Measurements from ENCODE around the gene CATSPERZ.

Gene CATSPERZ

DNA sequence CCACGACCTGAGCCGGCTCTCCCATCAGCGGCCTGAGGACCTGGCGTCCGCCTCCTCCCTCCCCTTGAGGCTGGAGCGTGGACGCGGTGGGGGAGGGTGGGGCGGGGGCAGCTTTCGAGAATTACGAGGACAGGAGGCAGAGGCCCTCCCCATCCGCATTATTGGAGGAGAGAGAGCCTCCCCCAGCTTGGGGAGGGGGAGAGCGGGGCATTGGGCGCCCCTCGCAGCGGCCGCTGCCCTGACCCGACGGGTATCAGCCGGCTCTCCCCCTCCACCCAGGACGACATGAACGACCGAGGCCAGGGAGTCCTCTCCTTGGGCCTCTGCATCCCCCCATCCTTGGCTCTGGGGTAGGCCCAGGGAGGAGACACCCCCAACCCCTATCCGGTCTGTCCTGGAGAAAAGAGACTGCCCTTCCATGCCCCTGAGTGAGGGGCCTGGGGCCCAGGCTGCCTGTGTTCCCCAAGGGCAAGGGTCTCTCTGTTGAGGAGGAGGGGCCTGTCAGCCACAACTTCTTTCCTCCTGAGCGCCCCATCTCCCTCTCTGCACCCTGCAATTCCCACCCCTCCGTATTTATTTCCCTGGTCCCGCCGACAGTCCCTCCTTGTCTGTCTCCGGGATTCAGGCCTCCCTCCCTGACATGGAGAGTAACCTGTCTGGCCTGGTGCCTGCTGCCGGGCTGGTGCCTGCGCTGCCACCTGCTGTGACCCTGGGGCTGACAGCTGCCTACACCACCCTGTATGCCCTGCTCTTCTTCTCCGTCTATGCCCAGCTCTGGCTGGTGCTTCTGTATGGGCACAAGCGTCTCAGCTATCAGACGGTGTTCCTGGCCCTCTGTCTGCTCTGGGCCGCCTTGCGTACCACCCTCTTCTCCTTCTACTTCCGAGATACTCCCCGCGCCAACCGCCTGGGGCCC, 14.0 kb upstream of the CATSPERZ start:
- peak; percentile 73 for DNase-seq

DNA sequence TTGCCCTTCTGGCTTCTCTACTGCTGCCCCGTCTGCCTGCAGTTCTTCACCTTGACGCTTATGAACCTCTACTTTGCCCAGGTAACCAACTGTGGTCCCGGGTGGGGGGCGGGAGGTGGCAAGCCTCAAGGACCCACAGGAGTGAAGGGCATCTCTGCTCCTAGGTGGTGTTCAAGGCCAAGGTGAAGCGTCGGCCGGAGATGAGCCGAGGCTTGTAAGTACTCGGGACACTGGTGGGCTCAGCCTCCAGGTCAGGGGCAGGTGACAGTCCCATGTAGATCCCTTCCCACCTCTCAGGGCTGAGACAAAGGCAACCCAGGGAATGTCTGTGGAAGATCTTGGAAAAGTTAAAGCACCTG, 13.4 kb upstream of the CATSPERZ start:
- DNase-seq: no peak

DNA sequence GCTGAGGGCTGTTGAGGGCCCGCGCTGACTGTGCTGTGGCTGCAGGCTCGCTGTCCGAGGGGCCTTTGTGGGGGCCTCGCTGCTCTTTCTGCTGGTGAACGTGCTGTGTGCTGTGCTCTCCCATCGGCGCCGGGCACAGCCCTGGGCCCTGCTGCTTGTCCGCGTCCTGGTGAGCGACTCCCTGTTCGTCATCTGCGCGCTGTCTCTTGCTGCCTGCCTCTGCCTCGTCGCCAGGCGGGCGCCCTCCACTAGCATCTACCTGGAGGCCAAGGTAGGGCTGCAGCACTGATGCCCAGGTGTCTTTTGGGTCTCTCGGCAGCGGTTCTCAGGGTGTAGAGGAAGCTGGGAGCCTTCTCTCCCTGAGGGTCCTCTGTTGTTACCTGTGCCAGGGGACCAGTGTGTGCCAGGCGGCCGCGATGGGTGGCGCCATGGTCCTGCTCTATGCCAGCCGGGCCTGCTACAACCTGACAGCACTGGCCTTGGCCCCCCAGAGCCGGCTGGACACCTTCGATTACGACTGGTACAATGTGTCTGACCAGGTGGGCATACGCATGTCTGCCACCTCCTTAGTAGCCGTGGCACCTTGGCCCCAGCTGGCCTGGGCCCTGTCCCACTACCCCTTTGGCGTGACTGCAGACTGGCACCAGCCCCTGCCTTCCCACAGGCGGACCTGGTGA, 12.3 kb upstream of the CATSPERZ start:
- DNase-seq: no peak

DNA sequence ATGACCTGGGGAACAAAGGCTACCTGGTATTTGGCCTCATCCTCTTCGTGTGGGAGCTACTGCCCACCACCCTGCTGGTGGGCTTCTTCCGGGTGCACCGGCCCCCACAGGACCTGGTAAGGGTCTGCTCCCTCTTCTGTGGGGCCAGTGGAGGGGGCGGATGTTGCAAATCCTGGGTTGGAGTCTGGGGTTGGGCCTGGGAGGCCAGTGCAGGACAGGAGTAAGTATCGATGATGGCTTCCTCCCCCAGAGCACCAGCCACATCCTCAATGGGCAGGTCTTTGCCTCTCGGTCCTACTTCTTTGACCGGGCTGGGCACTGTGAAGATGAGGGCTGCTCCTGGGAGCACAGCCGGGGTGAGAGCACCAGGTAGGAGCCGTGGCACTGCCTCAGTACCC, 11.8 kb upstream of the CATSPERZ start:
- no peak for DNase-seq

DNA sequence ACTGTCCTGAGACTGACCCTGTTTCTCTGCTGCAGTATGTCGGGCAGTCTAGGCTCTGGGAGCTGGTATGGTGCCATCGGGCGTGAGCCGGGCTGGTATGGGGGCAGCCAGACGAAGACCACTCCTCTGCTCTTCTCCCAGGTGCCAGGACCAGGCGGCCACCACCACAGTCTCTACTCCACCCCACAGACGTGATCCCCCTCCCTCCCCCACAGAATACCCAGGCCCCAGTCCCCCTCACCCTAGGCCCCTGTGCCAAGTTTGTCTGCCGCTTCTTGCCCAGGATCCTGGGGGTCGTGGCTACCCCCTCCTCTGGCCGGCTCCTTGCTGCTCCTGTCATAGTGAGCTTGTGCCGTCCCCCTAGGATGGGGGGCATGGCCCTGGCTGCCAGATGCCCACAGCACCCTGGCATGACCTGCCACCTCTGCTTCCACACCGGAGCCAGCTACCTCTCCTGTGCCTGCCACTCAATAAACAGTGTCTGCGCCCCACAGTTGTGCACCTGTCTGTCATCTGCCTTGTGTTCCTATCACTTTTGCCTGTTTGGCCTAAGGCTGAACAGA, 11.1 kb upstream of the CATSPERZ start:
- DNase-seq: no peak

DNA sequence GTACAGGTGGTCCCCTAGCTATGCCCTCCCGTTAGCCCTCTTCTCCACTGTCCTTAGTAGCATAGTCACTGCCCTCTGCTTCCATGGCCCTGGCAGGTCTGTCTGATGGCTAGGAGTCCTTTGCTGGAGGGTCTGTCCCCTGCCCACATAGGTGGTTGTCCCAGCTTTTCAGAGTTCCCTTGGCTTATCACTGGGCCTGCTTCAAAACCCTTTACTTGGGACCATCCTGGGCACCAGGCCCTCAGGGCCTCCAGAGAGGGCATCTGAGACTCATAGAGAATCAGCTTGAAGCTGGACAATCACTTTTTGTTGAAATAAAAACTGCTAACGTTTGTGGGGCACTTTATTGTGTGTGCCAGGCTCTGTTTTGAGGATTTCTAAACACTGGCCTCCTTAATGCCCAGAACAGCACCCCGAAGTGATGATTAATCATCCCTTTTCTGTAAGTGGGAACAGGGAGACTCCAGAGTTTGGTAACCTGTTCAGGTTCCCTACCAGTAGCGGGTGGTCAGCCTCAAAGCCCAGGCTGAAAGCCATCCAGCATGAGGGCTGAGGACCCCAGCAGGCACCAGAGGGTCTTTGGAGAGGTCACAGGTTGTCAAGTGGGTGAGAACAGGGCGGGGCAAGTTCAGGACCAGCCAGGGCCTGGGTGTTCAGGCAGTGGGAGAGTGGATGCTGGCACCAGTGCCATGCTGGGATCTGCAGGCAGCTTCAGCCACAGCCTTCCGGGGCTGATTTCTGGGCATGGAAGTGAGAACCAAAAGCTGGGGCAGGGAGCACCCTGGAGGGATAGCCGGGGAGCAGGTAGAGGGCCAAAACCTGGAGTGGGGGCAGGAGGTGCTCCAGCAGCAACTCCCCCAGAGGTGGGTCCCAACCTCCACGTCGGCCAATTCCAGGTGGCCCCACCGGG, 9.6 kb upstream of the CATSPERZ start:
- no peak for DNase-seq

DNA sequence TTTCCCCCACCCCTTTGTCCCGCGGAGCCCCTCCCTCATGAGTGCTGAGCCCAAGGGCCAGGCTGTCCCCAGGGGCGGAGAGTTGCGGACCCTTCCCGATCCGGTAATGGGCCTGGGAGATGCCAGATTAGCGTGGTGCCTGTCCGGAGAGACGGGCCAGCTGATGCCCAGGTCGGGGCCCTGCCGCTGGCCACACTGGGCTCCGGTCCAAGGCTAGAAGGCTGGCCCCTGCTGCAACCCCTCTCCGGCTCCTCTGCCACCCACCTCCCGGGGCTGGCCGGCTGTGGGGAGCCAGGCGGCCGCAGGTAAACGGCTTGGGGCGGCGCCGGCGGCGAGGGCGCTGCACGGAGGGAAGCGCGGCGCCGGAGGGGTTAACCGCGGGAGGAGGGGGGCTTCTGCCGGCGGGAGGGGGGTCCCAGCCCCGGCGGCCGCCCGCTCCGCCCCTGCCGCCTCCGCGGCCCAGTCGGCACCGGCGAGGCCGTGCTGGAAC, 8.9 kb upstream of the CATSPERZ start, which contains the start of gene KCNK4:
Gene KCNK4, plus strand, starts transcription at position 41 of the 490 bp plus-strand sequence. CDS start 1,717 bp downstream, outside the sequence.
- DNase-seq: no peak

DNA sequence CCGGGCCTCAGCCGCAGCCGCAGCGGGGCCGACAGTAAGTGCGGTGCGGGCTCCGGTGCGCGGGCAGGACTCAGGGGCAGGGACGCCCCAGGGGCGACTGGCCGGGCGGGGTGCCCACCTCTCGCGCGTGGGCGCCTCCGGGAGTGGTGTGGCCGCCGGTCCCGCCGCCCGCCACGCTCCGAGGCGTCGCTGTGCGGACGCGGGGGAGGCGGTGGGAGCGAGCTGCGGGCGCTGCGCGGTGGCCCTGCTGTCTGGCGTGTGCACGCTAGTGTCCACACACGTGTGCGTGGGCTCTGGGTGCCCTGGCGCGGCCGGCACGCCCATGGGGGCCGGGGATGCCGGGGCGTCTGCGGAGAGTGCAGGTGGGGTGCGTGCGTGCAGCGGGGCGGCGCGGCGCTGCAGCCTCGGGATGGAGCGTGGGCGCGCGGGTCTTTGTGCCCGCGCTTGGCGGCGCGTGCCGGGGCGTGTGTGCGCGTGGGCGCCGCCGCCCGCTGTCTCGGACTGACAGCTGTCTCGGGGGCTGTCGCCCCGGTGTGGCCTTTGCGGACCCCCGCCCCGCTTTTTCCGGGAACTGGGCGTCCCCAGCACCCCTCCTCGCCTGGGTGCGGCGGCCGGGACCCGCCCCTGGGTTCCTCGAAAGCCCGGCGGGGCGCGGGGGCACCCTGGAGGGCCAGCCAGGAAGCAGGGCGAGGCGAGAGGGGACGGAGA, 8.3 kb upstream of the CATSPERZ start:
- DNase-seq: no peak

DNA sequence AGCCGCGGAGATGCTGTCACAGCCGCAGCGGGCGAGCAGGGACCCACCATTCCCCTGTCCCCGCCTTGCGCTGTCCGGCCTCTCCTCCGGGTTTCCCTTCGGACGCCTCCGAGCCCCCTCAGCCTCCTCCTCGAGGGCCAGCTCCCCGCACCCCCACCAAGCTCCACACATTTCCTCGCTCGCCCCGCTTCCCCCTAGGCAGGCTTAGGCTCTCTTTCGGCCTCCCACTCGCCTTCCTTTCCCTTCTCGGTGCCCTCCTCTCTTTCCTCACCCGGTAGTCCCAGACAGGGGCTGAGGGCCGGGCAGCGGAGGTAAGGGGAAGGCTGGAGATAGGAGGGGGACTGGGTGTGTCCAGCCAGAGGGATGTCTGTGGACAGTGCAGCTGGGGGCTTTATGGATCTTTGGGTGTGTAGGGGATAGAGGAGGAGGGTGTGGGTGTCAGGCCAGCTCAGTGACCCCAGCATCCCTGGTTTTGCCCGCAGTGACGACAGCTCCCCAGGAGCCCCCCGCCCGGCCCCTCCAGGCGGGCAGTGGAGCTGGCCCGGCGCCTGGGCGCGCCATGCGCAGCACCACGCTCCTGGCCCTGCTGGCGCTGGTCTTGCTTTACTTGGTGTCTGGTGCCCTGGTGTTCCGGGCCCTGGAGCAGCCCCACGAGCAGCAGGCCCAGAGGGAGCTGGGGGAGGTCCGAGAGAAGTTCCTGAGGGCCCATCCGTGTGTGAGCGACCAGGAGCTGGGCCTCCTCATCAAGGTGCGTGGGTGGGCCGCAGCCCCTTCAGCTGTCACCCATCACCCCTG, 7.5 kb upstream of the CATSPERZ start:
- no peak for DNase-seq

DNA sequence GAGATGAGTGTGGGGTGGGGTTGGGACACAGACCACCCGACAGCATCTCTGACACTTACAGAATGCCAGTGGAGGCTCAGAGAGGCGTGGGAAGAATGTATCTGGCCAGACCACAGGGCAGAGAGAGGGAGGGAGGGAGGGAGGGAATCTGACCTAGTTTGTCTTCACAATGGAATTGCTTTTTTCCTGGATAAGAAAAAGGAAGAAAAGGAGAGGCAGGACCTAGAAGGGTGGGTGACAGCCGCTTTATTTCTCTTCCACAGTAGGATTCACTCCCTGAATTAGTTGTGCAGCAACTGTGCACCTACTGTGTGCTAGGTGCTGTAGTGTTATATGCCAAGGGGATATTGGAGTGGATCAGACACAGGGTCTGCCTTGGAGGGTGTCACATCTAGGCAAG, 5.4 kb upstream of the CATSPERZ start:
- DNase-seq: no peak

DNA sequence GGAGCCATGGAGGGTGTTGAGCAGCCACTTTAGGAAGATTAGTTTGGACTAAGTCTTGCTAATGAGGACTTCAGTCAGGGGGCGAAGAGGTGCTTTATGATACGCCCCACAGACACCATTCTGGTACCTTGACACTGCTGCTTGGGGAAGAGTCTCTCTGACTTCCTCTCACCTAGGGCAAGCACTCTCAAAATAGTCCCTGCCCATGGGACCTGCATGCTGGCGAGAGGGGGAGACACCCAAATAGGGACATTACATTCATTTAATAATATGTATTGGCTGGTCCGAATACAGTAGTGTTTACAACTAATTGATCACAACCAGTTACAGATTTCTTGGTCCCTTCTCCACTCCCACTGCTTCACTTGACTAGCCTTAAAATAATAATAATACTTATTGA, 4.4 kb upstream of the CATSPERZ start:
- DNase-seq: no peak

DNA sequence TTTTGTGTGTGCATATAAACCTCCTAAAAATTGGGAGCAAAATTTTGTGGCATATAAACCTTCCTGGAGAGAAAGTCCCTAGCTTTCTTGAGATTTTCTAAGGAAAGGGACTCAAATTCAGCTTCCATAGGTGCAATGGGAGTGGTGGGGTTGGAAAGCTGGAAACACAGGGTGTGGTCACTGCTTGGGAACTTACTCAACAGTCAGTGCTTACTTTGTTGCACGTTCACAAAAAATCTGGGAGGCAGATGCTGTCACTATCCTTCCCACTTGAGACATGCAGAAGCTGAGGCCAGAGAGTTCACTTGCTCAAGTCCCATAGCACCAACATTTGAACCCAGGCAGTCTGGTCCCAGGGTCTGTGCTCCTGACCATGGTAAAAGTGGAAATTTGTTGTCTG, 3.9 kb upstream of the CATSPERZ start:
- no peak for DNase-seq

DNA sequence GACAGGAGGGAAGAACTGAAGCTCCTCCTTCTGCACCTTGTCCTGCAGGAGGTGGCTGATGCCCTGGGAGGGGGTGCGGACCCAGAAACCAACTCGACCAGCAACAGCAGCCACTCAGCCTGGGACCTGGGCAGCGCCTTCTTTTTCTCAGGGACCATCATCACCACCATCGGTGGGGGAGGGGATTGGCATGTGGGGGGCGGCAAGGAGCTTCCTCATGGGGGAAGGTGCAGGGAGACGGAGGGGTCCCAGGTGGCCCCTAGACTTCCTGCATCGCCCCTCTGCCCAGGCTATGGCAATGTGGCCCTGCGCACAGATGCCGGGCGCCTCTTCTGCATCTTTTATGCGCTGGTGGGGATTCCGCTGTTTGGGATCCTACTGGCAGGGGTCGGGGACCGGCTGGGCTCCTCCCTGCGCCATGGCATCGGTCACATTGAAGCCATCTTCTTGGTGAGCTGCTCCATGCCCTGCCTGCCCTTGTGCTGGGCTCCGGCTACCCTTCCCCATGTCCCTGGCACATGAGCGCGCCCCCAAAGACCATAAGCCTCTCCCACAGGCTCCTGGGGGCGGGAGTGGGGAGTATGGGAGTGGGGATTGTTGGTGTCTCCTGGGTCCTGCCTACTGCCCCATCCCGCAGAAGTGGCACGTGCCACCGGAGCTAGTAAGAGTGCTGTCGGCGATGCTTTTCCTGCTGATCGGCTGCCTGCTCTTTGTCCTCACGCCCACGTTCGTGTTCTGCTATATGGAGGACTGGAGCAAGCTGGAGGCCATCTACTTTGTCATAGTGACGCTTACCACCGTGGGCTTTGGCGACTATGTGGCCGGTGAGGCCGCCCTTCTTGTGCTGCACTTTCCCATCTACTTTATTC, 3.1 kb upstream of the CATSPERZ start:
- no peak for DNase-seq

DNA sequence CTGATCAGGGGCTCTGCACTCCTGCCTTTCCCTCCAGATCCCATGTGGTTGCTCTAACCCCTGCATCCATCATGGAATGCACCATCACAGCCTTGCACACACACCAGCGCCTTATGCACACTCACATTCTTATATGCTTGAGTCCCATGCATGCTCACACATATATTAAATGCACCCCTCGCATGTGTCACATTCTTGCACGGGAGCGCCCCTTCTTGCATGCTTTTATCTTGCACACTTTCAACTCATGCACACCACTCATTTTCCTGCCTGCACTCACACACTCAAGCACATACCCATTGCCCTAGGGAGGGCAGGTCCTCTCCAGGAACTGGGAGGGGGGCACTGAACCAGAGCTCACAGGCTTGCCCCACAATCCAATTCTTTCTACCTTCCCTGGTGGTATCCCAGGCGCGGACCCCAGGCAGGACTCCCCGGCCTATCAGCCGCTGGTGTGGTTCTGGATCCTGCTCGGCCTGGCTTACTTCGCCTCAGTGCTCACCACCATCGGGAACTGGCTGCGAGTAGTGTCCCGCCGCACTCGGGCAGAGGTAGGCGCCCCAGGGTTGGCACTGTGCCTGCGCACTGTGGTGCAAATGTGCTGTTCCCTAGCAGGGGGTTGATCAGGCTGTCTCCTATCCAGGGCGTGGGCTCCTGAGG, 2.3 kb upstream of the CATSPERZ start:
- DNase-seq: peak; percentile 62

DNA sequence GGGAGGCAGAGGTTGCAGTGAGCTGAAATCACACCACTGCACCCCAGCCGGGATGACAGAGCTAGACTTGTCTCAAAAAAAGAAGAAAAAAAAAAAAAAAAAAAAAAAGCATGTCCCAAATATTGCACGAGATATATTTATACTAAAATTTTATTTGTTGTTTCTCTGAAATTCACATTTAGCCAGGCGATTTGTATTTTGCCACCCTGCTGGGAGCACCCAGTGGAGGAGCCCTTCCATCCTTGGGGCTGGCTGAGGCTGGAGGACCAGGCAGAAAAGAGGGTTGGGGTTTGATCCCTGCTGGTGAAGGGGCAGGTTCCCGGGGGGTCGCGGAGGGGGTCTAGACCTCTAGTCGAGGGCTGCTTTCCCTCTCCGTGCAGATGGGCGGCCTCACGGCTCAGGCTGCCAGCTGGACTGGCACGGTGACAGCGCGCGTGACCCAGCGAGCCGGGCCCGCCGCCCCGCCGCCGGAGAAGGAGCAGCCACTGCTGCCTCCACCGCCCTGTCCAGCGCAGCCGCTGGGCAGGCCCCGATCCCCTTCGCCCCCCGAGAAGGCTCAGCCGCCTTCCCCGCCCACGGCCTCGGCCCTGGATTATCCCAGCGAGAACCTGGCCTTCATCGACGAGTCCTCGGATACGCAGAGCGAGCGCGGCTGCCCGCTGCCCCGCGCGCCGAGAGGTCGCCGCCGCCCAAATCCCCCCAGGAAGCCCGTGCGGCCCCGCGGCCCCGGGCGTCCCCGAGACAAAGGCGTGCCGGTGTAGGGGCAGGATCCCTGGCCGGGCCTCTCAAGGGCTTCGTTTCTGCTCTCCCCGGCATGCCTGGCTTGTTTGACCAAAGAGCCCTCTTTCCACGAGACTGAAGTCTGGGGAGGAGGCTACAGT, 952 bp upstream of the CATSPERZ start:
- peak; percentile 48 for DNase-seq

DNA sequence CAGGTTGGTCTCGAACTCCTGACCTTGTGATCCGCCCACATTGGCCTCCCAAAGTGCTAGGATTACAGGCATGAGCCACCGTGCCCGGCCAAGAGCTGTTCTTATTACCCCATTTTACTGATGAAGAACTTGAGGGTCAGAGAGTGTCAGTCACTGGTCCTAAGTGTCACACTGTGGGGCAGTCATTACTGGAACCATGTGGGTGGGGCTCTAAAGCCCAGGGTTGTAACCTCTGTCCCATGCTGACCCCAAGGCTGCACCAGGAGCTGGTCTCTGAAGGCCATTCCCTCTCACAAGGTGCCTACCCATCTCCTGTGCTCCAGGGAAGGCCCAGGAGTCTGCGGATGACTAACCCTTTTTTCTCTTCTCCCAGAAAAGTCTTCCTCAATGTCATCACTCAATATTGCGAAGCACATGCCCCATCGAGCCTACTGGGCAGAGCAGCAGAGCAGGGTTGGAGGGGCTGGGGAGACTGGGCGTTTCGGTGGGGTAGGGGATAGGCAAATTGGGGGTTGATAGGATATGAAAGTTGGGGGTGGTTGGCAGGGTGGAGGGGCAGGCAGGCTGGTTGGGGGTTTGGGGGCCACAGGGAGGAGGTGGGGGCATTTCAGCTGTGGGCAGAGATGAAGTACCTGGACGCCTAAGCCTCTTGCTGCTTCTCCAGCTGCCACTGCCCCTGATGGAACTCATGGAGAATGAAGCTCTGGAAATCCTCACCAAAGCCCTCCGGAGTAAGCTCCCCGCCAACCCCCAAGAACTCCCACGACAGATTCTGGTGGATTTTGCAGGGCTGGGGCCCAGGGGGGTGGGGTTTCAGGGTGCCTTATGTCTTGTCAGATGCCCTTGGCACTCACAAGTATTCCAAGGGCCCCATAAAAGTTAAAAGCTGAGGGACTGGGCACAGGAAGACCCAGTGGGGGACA, 3.2 kb downstream of the CATSPERZ start:
- DNase-seq: no peak

DNA sequence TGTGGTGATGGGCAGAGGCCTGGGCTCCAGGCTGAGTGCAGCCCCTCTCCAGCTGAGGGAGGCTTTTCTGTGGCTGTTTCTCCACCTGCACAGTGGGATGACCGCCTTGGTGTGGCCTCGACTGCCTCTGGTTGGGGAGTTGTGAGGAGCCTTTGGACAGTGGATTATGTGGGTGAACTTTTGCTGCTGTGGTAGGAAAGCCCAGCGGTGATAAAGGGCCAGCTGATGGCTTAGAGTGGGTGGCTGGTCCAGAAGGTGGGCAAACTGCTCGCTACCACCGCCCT, 3.8 kb downstream of the CATSPERZ start:
- no peak for DNase-seq

All from hematopoietic multipotent progenitor cell treated with erythropoietin and hydrocortisone succinate and interleukin-3 and kit ligand, for 4 days (in vitro differentiated cells).